Measurements from ENCODE around the gene RHEBL1. TPM values are rescaled to one million over a fixed set of nuclear protein-coding genes. Genes with fewer than 3 reads are reported as not detected.

RHEBL1 gene, protein sequence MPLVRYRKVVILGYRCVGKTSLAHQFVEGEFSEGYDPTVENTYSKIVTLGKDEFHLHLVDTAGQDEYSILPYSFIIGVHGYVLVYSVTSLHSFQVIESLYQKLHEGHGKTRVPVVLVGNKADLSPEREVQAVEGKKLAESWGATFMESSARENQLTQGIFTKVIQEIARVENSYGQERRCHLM
- 3.2 TPM for polyA plus RNA-seq (2013, experiment 1 of 2)
- polyA plus RNA-seq (2013, experiment 2 of 2) = 3.1 TPM

DNA sequence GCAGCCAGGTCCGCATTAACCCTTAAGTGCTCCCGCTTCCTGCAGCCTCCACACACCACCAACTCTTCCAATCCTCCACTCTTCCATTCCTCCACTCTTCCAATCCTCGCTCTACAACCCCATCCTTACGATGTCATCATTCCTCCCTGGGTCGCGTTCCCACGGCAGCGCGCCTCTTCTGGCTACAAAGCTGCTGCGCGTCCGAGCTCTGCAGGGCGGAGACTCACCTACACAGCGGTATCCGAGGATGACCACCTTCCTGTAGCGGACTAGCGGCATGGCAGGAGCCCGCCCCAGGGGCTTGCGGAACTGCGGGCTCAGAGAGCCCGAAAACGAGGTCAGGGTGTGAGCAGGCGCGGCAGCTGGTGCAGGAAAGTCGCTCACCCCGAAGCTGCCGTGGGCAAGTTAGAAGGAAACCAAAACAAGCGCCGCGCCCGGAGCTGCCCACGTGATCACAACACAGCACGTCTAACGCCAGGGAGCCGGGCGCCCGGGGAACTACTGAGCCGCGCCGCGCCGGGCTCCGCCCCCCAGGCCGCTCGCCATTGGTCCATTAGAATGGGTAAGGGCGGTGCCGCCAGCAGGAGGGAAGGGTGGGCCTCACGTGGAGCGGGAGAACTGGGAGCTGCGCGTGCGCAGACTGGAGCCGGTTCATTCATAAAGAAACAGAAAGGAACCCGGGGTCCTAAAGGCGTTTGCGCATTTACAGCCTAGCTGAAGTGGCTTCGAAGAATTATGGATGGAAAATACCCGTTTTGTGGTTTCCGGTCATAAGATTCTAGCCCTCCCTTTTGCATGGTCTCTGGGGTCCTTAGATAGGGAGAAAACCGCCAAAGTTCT, at the start of gene RHEBL1:
TSS of gene RHEBL1 (minus strand) at position 473 of the 840 bp plus-strand sequence. CDS start at position 279, 194 bp downstream.
- Histone ChIP-seq H4K5ac (ENCODE audit: low read length) (no peak within 1 kb of the TSS), H2BK5ac (ENCODE audit: low read length) (no peak within 1 kb of the TSS), H3K18ac (ENCODE audit: low read length) (no peak within 1 kb of the TSS), H3K27ac (ENCODE audit: low read depth, low read length) (no peak within 1 kb of the TSS), H3K4ac (ENCODE audit: low read depth, low read length) (peak within 1 kb of the TSS; percentile 65), H3K79me2 (ENCODE audit: control insufficient read depth, insufficient read depth, low read length) (no peaks in the 10 kb centered on the region), H3K79me1 (ENCODE audit: low read length) (no peaks in the 10 kb centered on the region), H2BK120ac (ENCODE audit: low read depth, low read length) (no peak within 1 kb of the TSS), H3K9ac (ENCODE audit: low read length) (peak within 1 kb of the TSS; percentile 62), H3K4me3 (ENCODE audit: low read length) (peak within 1 kb of the TSS; percentile 72), H4K8ac (ENCODE audit: low read depth, low read length) (peak within 1 kb of the TSS; percentile 65), H3K23ac (ENCODE audit: low read length) (no peak within 1 kb of the TSS), H3K36me3 (ENCODE audit: control insufficient read depth, insufficient read depth, low read length) (no peaks in the 10 kb centered on the region), H3K56ac (ENCODE audit: low read length) (peak within 1 kb of the TSS; percentile 91), H2AK5ac (ENCODE audit: low read length) (no peak within 1 kb of the TSS), H3K4me1 (ENCODE audit: control insufficient read depth, low read depth, low read length) (peaks cover 4% of the 10 kb centered on the region), H2BK15ac (replicated peaks; ENCODE audit: low read depth) (no peak within 1 kb of the TSS), H3K4me2 (ENCODE audit: low read length) (peak within 1 kb of the TSS; percentile 96), H3K27me3 (ENCODE audit: insufficient read depth, low read length, poor library complexity) (no peaks in the 10 kb centered on the region)
- peak; percentile 95 for DNase-seq
- WGBS (ENCODE audit: extremely low coverage, insufficient coverage, low lambda C conversion rate) = no CpG with 5 or more reads among the region's 60 CpGs

DNA sequence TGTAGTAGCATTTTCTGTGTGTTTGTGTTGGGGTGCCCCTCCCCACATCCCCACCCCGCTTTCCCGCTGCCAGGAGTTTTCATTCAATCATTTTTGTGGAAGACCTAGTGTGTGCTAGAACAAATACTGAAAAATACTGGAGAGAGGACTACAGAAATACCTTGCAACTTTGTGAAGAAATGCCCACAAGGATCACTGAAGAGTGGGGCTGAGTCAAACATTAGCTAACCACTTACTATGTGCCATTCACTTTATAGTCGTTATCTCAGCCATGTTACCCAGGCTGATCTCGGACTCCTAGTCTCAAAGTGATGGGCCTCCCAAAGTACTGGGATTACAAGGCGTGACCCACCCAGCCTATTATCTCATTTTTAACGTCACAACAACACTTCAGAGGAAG, 41.4 kb upstream of the RHEBL1 start:
- no peak overlapping the region for H4K8ac ChIP-seq (ENCODE audit: low read depth, low read length)
- no peak overlapping the region for H2AK5ac ChIP-seq (ENCODE audit: low read length)
- no peak overlapping the region for H2BK5ac ChIP-seq (ENCODE audit: low read length)
- H3K4me3 ChIP-seq (ENCODE audit: low read length) = no peak overlapping the region
- no peak overlapping the region for H3K23ac ChIP-seq (ENCODE audit: low read length)
- peaks cover 4% of the 10 kb centered on the region for H3K4me1 ChIP-seq (ENCODE audit: control insufficient read depth, low read depth, low read length)
- peak overlapping the region; percentile 50 for H3K4me2 ChIP-seq (ENCODE audit: low read length)
- H3K9ac ChIP-seq (ENCODE audit: low read length) = peak overlapping the region; percentile 55
- no peak overlapping the region for H3K4ac ChIP-seq (ENCODE audit: low read depth, low read length)
- no peak overlapping the region for H3K18ac ChIP-seq (ENCODE audit: low read length)
- no peak overlapping the region for H2BK120ac ChIP-seq (ENCODE audit: low read depth, low read length)
- peaks cover 16% of the 10 kb centered on the region for H3K79me1 ChIP-seq (ENCODE audit: low read length)
- H3K56ac ChIP-seq (ENCODE audit: low read length) = peak overlapping the region; percentile 73
- WGBS (ENCODE audit: extremely low coverage, insufficient coverage, low lambda C conversion rate) = no CpG with 5 or more reads among the region's 6 CpGs
- H3K27me3 ChIP-seq (ENCODE audit: insufficient read depth, low read length, poor library complexity) = no peaks in the 10 kb centered on the region
- H2BK15ac ChIP-seq (replicated peaks; ENCODE audit: low read depth) = no peak overlapping the region
- peaks cover 6% of the 10 kb centered on the region for H3K79me2 ChIP-seq (ENCODE audit: control insufficient read depth, insufficient read depth, low read length)
- H3K36me3 ChIP-seq (ENCODE audit: control insufficient read depth, insufficient read depth, low read length) = no peaks in the 10 kb centered on the region
- no peak overlapping the region for H4K5ac ChIP-seq (ENCODE audit: low read length)
- DNase-seq = no peak
- no peak overlapping the region for H3K27ac ChIP-seq (ENCODE audit: low read depth, low read length)

DNA sequence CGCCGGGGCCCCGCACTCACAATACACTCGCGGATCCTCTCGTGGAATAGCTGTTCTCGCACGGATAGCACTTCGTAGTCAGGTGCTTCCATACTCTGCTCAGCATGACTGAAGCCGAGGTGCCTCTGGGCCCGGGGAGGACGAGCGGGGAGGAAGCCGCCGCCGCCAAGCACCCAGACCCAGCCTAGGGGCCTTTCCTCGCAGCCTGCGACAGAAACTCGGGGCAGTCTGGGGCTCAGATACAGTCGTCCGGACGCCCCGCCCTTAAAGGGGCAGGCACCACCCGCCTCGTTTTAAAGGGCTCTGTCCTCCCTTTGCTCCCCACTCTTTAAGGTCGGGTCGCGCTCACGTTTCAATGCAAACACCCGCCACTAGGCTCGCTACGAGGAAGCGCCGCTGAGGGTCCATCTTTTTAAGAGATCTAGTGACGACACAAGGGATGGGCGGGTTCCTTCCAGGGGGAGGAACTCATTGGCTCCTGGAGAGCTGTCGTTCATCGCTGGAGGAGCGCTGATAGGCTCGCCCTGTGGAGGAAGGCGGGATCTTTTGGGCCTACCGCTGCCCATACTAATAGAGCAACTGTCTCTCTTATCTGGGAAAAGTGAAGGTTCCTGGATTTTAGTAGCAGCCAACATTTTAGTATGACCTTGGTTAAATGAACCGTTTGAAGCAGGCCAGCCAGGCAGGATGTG, 40.8 kb upstream of the RHEBL1 start, which contains the start of gene LMBR1L:
TSS of gene LMBR1L (minus strand) at position 384 of the 692 bp plus-strand sequence. CDS start at position 92, 292 bp downstream.
- Histone ChIP-seq H3K79me2 (ENCODE audit: control insufficient read depth, insufficient read depth, low read length) (peaks cover 6% of the 10 kb centered on the region), H3K9ac (ENCODE audit: low read length) (peak within 1 kb of the TSS; percentile 94), H3K4me1 (ENCODE audit: control insufficient read depth, low read depth, low read length) (peaks cover 4% of the 10 kb centered on the region), H3K4me2 (ENCODE audit: low read length) (peak within 1 kb of the TSS; percentile 81), H3K4ac (ENCODE audit: low read depth, low read length) (no peak within 1 kb of the TSS), H3K27me3 (ENCODE audit: insufficient read depth, low read length, poor library complexity) (no peaks in the 10 kb centered on the region), H3K56ac (ENCODE audit: low read length) (peak within 1 kb of the TSS; percentile 94), H2AK5ac (ENCODE audit: low read length) (no peak within 1 kb of the TSS), H3K79me1 (ENCODE audit: low read length) (peaks cover 16% of the 10 kb centered on the region), H2BK15ac (replicated peaks; ENCODE audit: low read depth) (no peak within 1 kb of the TSS), H2BK120ac (ENCODE audit: low read depth, low read length) (no peak within 1 kb of the TSS), H2BK5ac (ENCODE audit: low read length) (no peak within 1 kb of the TSS), H4K8ac (ENCODE audit: low read depth, low read length) (no peak within 1 kb of the TSS), H3K18ac (ENCODE audit: low read length) (peak within 1 kb of the TSS; percentile 22), H3K23ac (ENCODE audit: low read length) (peak within 1 kb of the TSS; percentile 83), H3K36me3 (ENCODE audit: control insufficient read depth, insufficient read depth, low read length) (no peaks in the 10 kb centered on the region), H3K27ac (ENCODE audit: low read depth, low read length) (peak within 1 kb of the TSS; percentile 47), H3K4me3 (ENCODE audit: low read length) (peak within 1 kb of the TSS; percentile 94), H4K5ac (ENCODE audit: low read length) (no peak within 1 kb of the TSS)
- DNase-seq = peak; percentile 99
- WGBS (ENCODE audit: extremely low coverage, insufficient coverage, low lambda C conversion rate) = no CpG with 5 or more reads among the region's 43 CpGs

DNA sequence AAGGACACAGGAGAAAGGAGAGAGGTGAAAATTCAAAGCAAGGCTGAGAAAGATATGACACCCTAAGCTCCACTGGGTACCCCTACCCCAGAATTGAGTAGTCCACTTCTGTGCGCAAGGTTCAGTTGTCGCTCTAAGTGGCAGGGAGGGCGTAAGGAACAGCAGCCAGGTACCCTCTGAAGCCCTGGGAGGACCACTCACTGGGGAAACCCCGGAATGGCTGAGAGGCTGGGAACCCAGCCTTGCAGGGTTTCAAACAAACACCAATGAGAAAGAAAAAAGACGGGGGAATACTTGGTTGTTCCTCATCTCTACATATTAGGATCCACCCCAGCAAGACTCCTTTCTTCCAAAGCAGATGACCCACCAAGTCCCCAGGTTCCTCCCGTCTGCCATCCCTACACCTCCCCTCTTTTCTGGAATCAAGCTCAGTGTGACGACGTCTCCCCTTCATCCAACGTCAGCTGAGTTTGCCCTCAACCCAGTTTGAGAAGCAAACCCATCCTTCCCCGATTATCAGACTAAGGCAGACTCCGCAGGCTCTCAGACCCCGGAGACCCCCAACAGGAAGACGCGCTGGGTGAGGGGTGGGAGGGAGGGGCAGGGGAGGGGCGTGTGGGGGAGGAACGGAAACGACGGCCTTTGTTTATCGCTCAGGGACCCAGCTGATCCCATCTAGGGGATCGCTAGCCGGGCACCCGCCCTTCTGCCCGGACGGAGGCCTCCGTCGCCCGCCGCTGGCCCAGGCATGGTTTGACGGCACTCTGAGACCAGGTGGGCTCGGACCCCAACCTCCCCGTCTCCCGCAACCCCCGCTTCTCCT, 40.1 kb upstream of the RHEBL1 start:
- Histone ChIP-seq H3K23ac (ENCODE audit: low read length) (peak overlapping the region; percentile 83), H2BK15ac (replicated peaks; ENCODE audit: low read depth) (no peak overlapping the region), H3K79me1 (ENCODE audit: low read length) (peaks cover 16% of the 10 kb centered on the region), H3K4ac (ENCODE audit: low read depth, low read length) (no peak overlapping the region), H3K4me2 (ENCODE audit: low read length) (peak overlapping the region; percentile 81), H3K18ac (ENCODE audit: low read length) (peak overlapping the region; percentile 22), H3K9ac (ENCODE audit: low read length) (peak overlapping the region; percentile 94), H4K5ac (ENCODE audit: low read length) (no peak overlapping the region), H3K27me3 (ENCODE audit: insufficient read depth, low read length, poor library complexity) (no peaks in the 10 kb centered on the region), H2BK5ac (ENCODE audit: low read length) (no peak overlapping the region), H3K36me3 (ENCODE audit: control insufficient read depth, insufficient read depth, low read length) (no peaks in the 10 kb centered on the region), H3K4me1 (ENCODE audit: control insufficient read depth, low read depth, low read length) (peaks cover 4% of the 10 kb centered on the region), H2BK120ac (ENCODE audit: low read depth, low read length) (no peak overlapping the region), H2AK5ac (ENCODE audit: low read length) (no peak overlapping the region), H3K79me2 (ENCODE audit: control insufficient read depth, insufficient read depth, low read length) (peaks cover 6% of the 10 kb centered on the region), H3K27ac (ENCODE audit: low read depth, low read length) (peak overlapping the region; percentile 47), H3K4me3 (ENCODE audit: low read length) (peak overlapping the region; percentile 94), H3K56ac (ENCODE audit: low read length) (peak overlapping the region; percentile 94), H4K8ac (ENCODE audit: low read depth, low read length) (no peak overlapping the region)
- DNase-seq = no peak
- whole genome bisulfite sequencing (ENCODE audit: extremely low coverage, insufficient coverage, low lambda C conversion rate) = no CpG with 5 or more reads among the region's 33 CpGs

DNA sequence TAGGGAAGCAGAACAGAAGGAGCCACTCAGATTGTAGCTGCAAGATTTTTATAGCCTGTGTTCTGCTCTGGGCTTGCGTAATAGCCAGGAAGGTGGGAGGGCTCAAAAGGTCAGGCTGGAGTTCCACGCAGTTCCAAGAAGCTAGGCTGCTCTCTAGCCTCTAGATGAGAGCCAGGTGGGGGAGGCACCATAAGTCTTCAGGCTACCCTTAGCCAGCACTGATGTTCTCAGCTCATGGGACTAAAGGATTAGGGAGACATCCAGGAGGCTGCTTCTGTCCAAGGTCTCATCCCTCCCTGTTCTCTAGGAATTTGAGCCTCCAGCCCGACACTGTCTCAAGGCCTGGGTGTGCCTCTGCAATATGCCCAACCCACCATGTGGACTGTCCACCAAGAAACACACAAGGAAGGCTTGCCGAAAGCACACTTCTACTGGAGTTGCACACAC, 39.2 kb upstream of the RHEBL1 start:
- no peak overlapping the region for H3K27ac ChIP-seq (ENCODE audit: low read depth, low read length)
- DNase-seq = no peak
- no CpG with 5 or more reads among the region's 4 CpGs for WGBS (ENCODE audit: extremely low coverage, insufficient coverage, low lambda C conversion rate)

More for the DNA sequence above, 39.2 kb upstream of the RHEBL1 start:
- Histone ChIP-seq H2AK5ac (ENCODE audit: low read length) (no peak overlapping the region), H3K9ac (ENCODE audit: low read length) (peak overlapping the region; percentile 9), H3K79me1 (ENCODE audit: low read length) (peaks cover 17% of the 10 kb centered on the region), H3K36me3 (ENCODE audit: control insufficient read depth, insufficient read depth, low read length) (no peaks in the 10 kb centered on the region), H3K4me2 (ENCODE audit: low read length) (peak overlapping the region; percentile 64), H2BK120ac (ENCODE audit: low read depth, low read length) (no peak overlapping the region), H3K56ac (ENCODE audit: low read length) (no peak overlapping the region), H3K79me2 (ENCODE audit: control insufficient read depth, insufficient read depth, low read length) (peaks cover 6% of the 10 kb centered on the region), H3K27me3 (ENCODE audit: insufficient read depth, low read length, poor library complexity) (no peaks in the 10 kb centered on the region), H4K8ac (ENCODE audit: low read depth, low read length) (no peak overlapping the region), H3K23ac (ENCODE audit: low read length) (no peak overlapping the region), H3K4ac (ENCODE audit: low read depth, low read length) (no peak overlapping the region), H3K4me3 (ENCODE audit: low read length) (no peak overlapping the region), H3K4me1 (ENCODE audit: control insufficient read depth, low read depth, low read length) (peaks cover 4% of the 10 kb centered on the region), H2BK15ac (replicated peaks; ENCODE audit: low read depth) (no peak overlapping the region), H3K18ac (ENCODE audit: low read length) (no peak overlapping the region), H2BK5ac (ENCODE audit: low read length) (no peak overlapping the region), H4K5ac (ENCODE audit: low read length) (no peak overlapping the region)
